Measurements from ENCODE around the gene SCN1B.

SCN1B gene

DNA sequence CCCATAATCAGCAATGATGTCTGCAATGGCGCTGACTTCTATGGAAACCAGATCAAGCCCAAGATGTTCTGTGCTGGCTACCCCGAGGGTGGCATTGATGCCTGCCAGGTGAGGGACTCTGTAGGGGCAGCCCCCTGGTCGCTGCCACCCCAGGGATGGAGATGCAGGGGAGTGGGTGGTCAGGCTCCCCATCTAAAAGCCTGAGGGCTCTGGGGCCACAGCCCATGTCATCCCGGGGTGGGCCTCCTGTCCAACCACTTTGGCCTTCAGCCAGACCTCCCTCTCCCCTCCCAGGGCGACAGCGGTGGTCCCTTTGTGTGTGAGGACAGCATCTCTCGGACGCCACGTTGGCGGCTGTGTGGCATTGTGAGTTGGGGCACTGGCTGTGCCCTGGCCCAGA is 35.3 kb downstream of the SCN1B start:
- TF ChIP-seq CTCF (conservative IDR thresholded peaks at IDR 0.05; ENCODE audit: low read length) = no peak
- no peak for TF ChIP-seq EZH2phosphoT487 (IDR thresholded peaks at IDR 0.05; ENCODE audit: borderline replicate concordance)
- H3K4me1 ChIP-seq (ENCODE audit: insufficient read depth, low read length, poor library complexity, severe bottlenecking) = no peaks in the 10 kb centered on the region
- H3F3A ChIP-seq (ENCODE audit: low read depth) = no peaks in the 10 kb centered on the region
- no peaks in the 10 kb centered on the region for H3K9me2 ChIP-seq (replicated peaks; ENCODE audit: low read depth, low read length)
- no peak overlapping the region for H2AFZ ChIP-seq (ENCODE audit: low read length)
- H3K36me3 ChIP-seq (ENCODE audit: insufficient read depth, low read length) = no peaks in the 10 kb centered on the region
- no peak overlapping the region for H3K9ac ChIP-seq (ENCODE audit: low read depth, low read length, poor library complexity, severe bottlenecking)
- no peaks in the 10 kb centered on the region for H4K20me1 ChIP-seq (ENCODE audit: insufficient read depth, low read length, poor library complexity, severe bottlenecking)
- no peaks in the 10 kb centered on the region for H3K9me3 ChIP-seq (ENCODE audit: insufficient read depth, low read depth, low read length)
- H3K4me3 ChIP-seq (ENCODE audit: low read length, poor library complexity, severe bottlenecking) = no peak overlapping the region
- no peaks in the 10 kb centered on the region for H3K27me3 ChIP-seq (ENCODE audit: insufficient read depth, low read length, poor library complexity, severe bottlenecking)
- H3K79me2 ChIP-seq (ENCODE audit: insufficient read depth, low read length) = no peaks in the 10 kb centered on the region
- no peak overlapping the region for H3K4me2 ChIP-seq (ENCODE audit: low read depth, low read length, poor library complexity, severe bottlenecking)

- Histone ChIP-seq H3K9me3 (ENCODE audit: insufficient read depth, low read depth, low read length) (no peaks in the 10 kb centered on the region), H2AFZ (ENCODE audit: low read length) (no peak overlapping the region), H3K36me3 (ENCODE audit: insufficient read depth, low read length) (no peaks in the 10 kb centered on the region), H3K4me1 (ENCODE audit: insufficient read depth, low read length, poor library complexity, severe bottlenecking) (no peaks in the 10 kb centered on the region), H4K20me1 (ENCODE audit: insufficient read depth, low read length, poor library complexity, severe bottlenecking) (no peaks in the 10 kb centered on the region), H3K79me2 (ENCODE audit: insufficient read depth, low read length) (no peaks in the 10 kb centered on the region), H3K9me2 (replicated peaks; ENCODE audit: low read depth, low read length) (no peaks in the 10 kb centered on the region), H3K4me3 (ENCODE audit: low read length, poor library complexity, severe bottlenecking) (no peak overlapping the region), H3K9ac (ENCODE audit: low read depth, low read length, poor library complexity, severe bottlenecking) (no peak overlapping the region), H3K4me2 (ENCODE audit: low read depth, low read length, poor library complexity, severe bottlenecking) (no peak overlapping the region), H3F3A (ENCODE audit: low read depth) (no peaks in the 10 kb centered on the region), H3K27me3 (ENCODE audit: insufficient read depth, low read length, poor library complexity, severe bottlenecking) (no peaks in the 10 kb centered on the region)
- TF ChIP-seq CTCF (conservative IDR thresholded peaks at IDR 0.05; ENCODE audit: low read length) (no peak), EZH2phosphoT487 (IDR thresholded peaks at IDR 0.05; ENCODE audit: borderline replicate concordance) (no peak)
Observed at GRCh38 chr19:35066121-35066520, 35.9 kb downstream of the SCN1B start.

DNA sequence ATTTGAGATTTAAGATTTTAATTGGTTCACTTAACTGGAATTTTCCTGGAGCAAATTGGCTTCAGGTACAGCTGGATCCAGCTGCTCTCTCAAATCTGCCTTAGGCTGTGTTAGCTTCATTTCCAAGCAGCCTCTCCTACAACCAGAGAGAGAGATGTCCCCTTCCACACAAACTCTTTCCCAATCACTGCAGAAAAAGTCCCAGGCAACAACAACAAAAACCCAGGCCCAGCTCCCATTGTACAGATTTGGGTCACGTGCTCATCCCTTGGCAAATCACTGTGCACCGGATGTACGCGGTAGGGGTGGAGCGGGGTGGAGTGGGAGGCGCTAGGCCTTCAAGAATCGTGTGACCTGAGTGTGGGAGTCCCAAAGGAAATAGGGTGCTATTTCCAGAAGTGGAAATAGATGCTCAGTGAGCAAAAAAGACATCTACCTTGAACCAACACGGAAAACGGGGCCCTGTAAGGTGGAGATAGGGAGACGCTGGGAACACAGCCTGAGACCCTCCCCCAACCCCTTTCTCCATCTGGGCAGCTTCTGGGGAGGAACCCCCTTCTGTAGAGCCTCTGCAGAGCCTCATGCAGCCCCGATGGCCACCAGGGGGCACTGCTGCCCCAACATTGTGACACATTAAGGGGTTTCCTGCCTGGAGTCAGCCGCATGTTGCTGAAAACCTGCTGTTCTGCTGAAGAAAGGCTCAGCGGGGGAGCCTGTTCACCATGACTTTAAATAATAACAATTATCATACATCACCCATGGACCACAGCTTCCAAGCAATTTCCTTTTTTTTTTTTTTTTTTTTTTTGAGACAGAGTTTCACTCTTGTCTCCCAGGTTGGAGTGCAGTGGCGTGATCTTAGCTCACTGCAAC is 36.7 kb downstream of the SCN1B start:
- Histone ChIP-seq H2AFZ (ENCODE audit: low read length) (no peak overlapping the region), H3K4me3 (ENCODE audit: low read length, poor library complexity, severe bottlenecking) (no peak overlapping the region)
- no peak for TF ChIP-seq EZH2phosphoT487 (IDR thresholded peaks at IDR 0.05; ENCODE audit: borderline replicate concordance)
- TF ChIP-seq CTCF (conservative IDR thresholded peaks at IDR 0.05; ENCODE audit: low read length) = peak; percentile 95

More for the DNA sequence above, 36.7 kb downstream of the SCN1B start:
- Histone ChIP-seq H3K4me2 (ENCODE audit: low read depth, low read length, poor library complexity, severe bottlenecking) (no peak overlapping the region), H3K4me1 (ENCODE audit: insufficient read depth, low read length, poor library complexity, severe bottlenecking) (no peaks in the 10 kb centered on the region), H3K9ac (ENCODE audit: low read depth, low read length, poor library complexity, severe bottlenecking) (no peak overlapping the region), H3K79me2 (ENCODE audit: insufficient read depth, low read length) (no peaks in the 10 kb centered on the region), H3K27me3 (ENCODE audit: insufficient read depth, low read length, poor library complexity, severe bottlenecking) (no peaks in the 10 kb centered on the region), H3K36me3 (ENCODE audit: insufficient read depth, low read length) (no peaks in the 10 kb centered on the region), H3K9me3 (ENCODE audit: insufficient read depth, low read depth, low read length) (no peaks in the 10 kb centered on the region), H4K20me1 (ENCODE audit: insufficient read depth, low read length, poor library complexity, severe bottlenecking) (no peaks in the 10 kb centered on the region), H3F3A (ENCODE audit: low read depth) (no peaks in the 10 kb centered on the region), H3K9me2 (replicated peaks; ENCODE audit: low read depth, low read length) (no peaks in the 10 kb centered on the region)
